T-cell (primary cell): ENCODE measurements around the gene RILP. TPM values are rescaled to one million over a fixed set of nuclear protein-coding genes. Genes with fewer than 3 reads are reported as not detected.
"Not testable (repeated sequence)": the region's sequence is repeated elsewhere in the genome, so short reads cannot be mapped to it uniquely, and the experiment has no call there.

Experiments
- ATAC-seq, 4 experiments: fragments of 200-7000 bp in 3 of 4; fragments of 150-1000 bp in 1 of 4; cut with Tn5 transposase; replicated peaks in 1 of 4; 1 replicate in 3 of 4; 2 replicates in 1 of 4; pipeline ENCODE4 v1.10.0; 2021; ENCODE audit warnings: moderate library complexity in 3 of 4, mild to moderate bottlenecking in 2 of 4, moderate number of reproducible peaks in 1 of 4
- CTCF ChIA-PET, 2 donors: fragments of 300-600 bp; sonication (Branson Sonifier 250); formaldehyde crosslinking; loops; one replicate each; lab custom pipeline; 2022; ENCODE audit warnings: antibody characterized with exemption in 2 of 2; lab: Charles Lee
- POLR2A ChIA-PET, 2 donors: fragments of 300-600 bp; sonication (Branson Sonifier 250); formaldehyde crosslinking; loops; one replicate each; lab custom pipeline; 2022; ENCODE audit warnings: antibody characterized with exemption in 2 of 2; lab: Charles Lee
- DNase-seq, 35 experiments: peaks; one replicate each; pipeline versions ENCODE4 v3.0.0 to v3.0.0-alpha.2; 2013 to 2023
- H3K27ac ChIP-seq: one replicate; pipeline ENCODE4 v1.5.1; 2013; ENCODE audit warnings: low read length
- H3K27me3 ChIP-seq, 2 experiments: replicated peaks in 1 of 2; 1 replicate in 1 of 2; 2 replicates in 1 of 2; pipeline versions ENCODE4 v1.6.1 to v1.7.0; 2013; ENCODE audit warnings: low read length in 1 of 2, mixed read lengths in 1 of 2; ENCODE audit not compliant: control insufficient read depth in 2 of 2, insufficient read depth in 2 of 2; ENCODE audit errors: extremely low read depth in 1 of 2
- H3K36me3 ChIP-seq, 2 donors: 1 replicate in 1 of 2; 2 replicates in 1 of 2; pipeline versions ENCODE4 v1.6.1 to v1.7.0; 2013; ENCODE audit warnings: low read length in 1 of 2; ENCODE audit not compliant: control insufficient read depth in 2 of 2, insufficient read depth in 1 of 2; ENCODE audit errors: extremely low read depth in 1 of 2
- H3K4me1 ChIP-seq, 2 experiments: 1 replicate in 1 of 2; 2 replicates in 1 of 2; pipeline versions ENCODE4 v1.6.1 to v1.7.0; 2013; ENCODE audit warnings: low read length in 2 of 2, mixed read lengths in 1 of 2; ENCODE audit not compliant: insufficient read depth in 2 of 2, control insufficient read depth in 1 of 2; ENCODE audit errors: extremely low read depth in 1 of 2
- H3K4me3 ChIP-seq, 2 donors: 1 replicate in 1 of 2; 2 replicates in 1 of 2; pipeline versions ENCODE4 v1.5.1 to v1.7.0; 2013; ENCODE audit warnings: mild to moderate bottlenecking in 2 of 2, low read length in 1 of 2, moderate library complexity in 1 of 2; ENCODE audit not compliant: control insufficient read depth in 1 of 2; ENCODE audit errors: extremely low read depth in 1 of 2
- H3K9me3 ChIP-seq: 2 replicates; pipeline ENCODE4 v1.7.0; 2013
- H3K27ac Mint-ChIP-seq, 2 donors: one replicate each; pipeline ENCODE4 v1.8.0; 2020 to 2021; ENCODE audit warnings: mild to moderate bottlenecking in 2 of 2, mixed read lengths in 2 of 2
- H3K27me3 Mint-ChIP-seq, 2 donors: one replicate each; pipeline ENCODE4 v1.8.0; 2021 to 2022; ENCODE audit warnings: mixed read lengths in 2 of 2
- H3K36me3 Mint-ChIP-seq: one replicate; pipeline ENCODE4 v1.8.0; 2021; ENCODE audit warnings: mixed read lengths
- H3K4me1 Mint-ChIP-seq, 3 donors: one replicate each; pipeline ENCODE4 v1.8.0; 2020 to 2022; ENCODE audit warnings: mixed read lengths in 3 of 3, mild to moderate bottlenecking in 1 of 3
- H3K4me3 Mint-ChIP-seq, 3 donors: one replicate each; pipeline ENCODE4 v1.8.0; 2020 to 2022; ENCODE audit warnings: mild to moderate bottlenecking in 3 of 3, mixed read lengths in 3 of 3, moderate library complexity in 3 of 3
- H3K9me3 Mint-ChIP-seq, 3 donors: one replicate each; pipeline ENCODE4 v1.8.0; 2020 to 2022; ENCODE audit warnings: mixed read lengths in 3 of 3
- WGBS: methylation state at CpG from one replicate; pipeline ENCODE4 v1.1.5; 2013; ENCODE audit warnings: missing lambda C conversion rate; ENCODE audit not compliant: insufficient coverage; 5-methylcytosine and 5-hydroxymethylcytosine counted together
- total RNA-seq, 35 experiments: library from RNA in 6 of 35; stranded (reverse) in 6 of 35; fragments of 120-200 nt in 1 of 35; gene quantifications; one replicate each; pipeline versions ENCODE4 v1.2.1 to v1.2.4 and lab custom pipeline; 2013 to 2026

The RILP gene
- total RNA-seq, 5 donors from 2014 or later (not counting 1 experiment from before 2014, with no cell fraction given): 1.2 to 2.9 (median 2.0) TPM

- H3K4me3 Mint-ChIP-seq, H3K9me3 ChIP-seq, DNase-seq, H3K4me1 ChIP-seq, POLR2A ChIA-PET, H3K27me3 Mint-ChIP-seq, H3K27ac ChIP-seq, H3K27me3 ChIP-seq, H3K27ac Mint-ChIP-seq, H3K9me3 Mint-ChIP-seq, ATAC-seq, H3K4me3 ChIP-seq: not testable (repeated sequence)
- whole genome bisulfite sequencing: no CpG with 5 or more reads among the region's 5 CpGs
- CTCF ChIA-PET: interaction anchor here (0.7 kb wide), 2 partner anchors 15 to 36 kb away, joined by 7 to 14 read pairs; no protein-coding TSS in a partner anchor
- Mint-ChIP-seq H3K4me1 (peaks cover 6 to 22% (median 13%) of the 10 kb centered on the region in 3 donors), H3K36me3 (peaks cover 46% of the 10 kb centered on the region)
- peaks cover 9 to 76% of the 10 kb centered on the region in 2 donors for H3K36me3 ChIP-seq
Measured at GRCh38 chr17:1663934-1664333, 14.3 kb upstream of the RILP start.

GRCh38 chr17:1661045-1661444 lies 11.4 kb upstream of the RILP start:
- no peaks in the 10 kb centered on the region for H3K27me3 Mint-ChIP-seq
- no peak overlapping the region for H3K4me3 Mint-ChIP-seq
- ChIA-PET POLR2A (no interaction called here), CTCF (no interaction called here)
- H3K4me1 Mint-ChIP-seq: peaks cover 2 to 10% (median 6%) of the 10 kb centered on the region in 3 donors
- ATAC-seq (no peak), DNase-seq (no peak)
- Histone ChIP-seq H3K27ac (no peak overlapping the region), H3K36me3 (peaks cover 15 to 78% of the 10 kb centered on the region in 2 donors), H3K4me1 (no peaks in the 10 kb centered on the region), H3K4me3 (no peak overlapping the region), H3K9me3 (no peaks in the 10 kb centered on the region), H3K27me3 (no peaks in the 10 kb centered on the region)
- WGBS: 98% methylated on average over 12 of the region's 12 CpGs
- H3K27ac Mint-ChIP-seq: no peak overlapping the region
- H3K36me3 Mint-ChIP-seq: peaks cover 55% of the 10 kb centered on the region
- H3K9me3 Mint-ChIP-seq: no peaks in the 10 kb centered on the region

GRCh38 chr17:1658100-1658499 lies 8.4 kb upstream of the RILP start:
- H3K4me3 Mint-ChIP-seq: no peak overlapping the region
- no peak for DNase-seq
- CTCF ChIA-PET: no interaction called here

GRCh38 chr17:1653735-1654134 lies 4.1 kb upstream of the RILP start:
- no peaks in the 10 kb centered on the region for H3K27me3 Mint-ChIP-seq
- peaks cover 0 to 8% (median 3%) of the 10 kb centered on the region in 3 donors for H3K4me1 Mint-ChIP-seq
- no peak overlapping the region for H3K4me3 ChIP-seq
- ChIA-PET CTCF (no interaction called here), POLR2A (interaction anchor here in 1 of 2 donors (0.6 kb wide), 1 partner anchor 13 kb away, joined by 6 read pairs; no protein-coding TSS in a partner anchor)
- ATAC-seq: no peak
- peaks cover 48% of the 10 kb centered on the region for H3K36me3 Mint-ChIP-seq
- no peak overlapping the region for H3K27ac ChIP-seq
- peaks cover 31 to 80% of the 10 kb centered on the region in 2 donors for H3K36me3 ChIP-seq
- DNase-seq: no peak
- no peak overlapping the region for H3K4me3 Mint-ChIP-seq
- whole genome bisulfite sequencing: 98% methylated on average over 12 of the region's 14 CpGs
- peaks cover 0 to 9% of the 10 kb centered on the region in 2 experiments for H3K4me1 ChIP-seq
- no peaks in the 10 kb centered on the region for H3K9me3 Mint-ChIP-seq
- no peaks in the 10 kb centered on the region for H3K9me3 ChIP-seq
- peak overlapping the region in 1 of 2 donors; percentile 36 for H3K27ac Mint-ChIP-seq
- no peaks in the 10 kb centered on the region for H3K27me3 ChIP-seq

More at GRCh38 chr17:1658100-1658499, 8.4 kb upstream of the RILP start:
- Histone ChIP-seq H3K27ac (no peak overlapping the region), H3K9me3 (no peaks in the 10 kb centered on the region), H3K36me3 (peaks cover 32 to 87% of the 10 kb centered on the region in 2 donors), H3K4me1 (no peaks in the 10 kb centered on the region), H3K4me3 (no peak overlapping the region), H3K27me3 (no peaks in the 10 kb centered on the region)
- no peaks in the 10 kb centered on the region for H3K9me3 Mint-ChIP-seq
- WGBS: 84% methylated on average over 8 of the region's 9 CpGs
- ATAC-seq: no peak
- POLR2A ChIA-PET: interaction anchor here in 1 of 2 donors (0.6 to 0.7 kb wide), 2 partner anchors 59 to 187 kb away, joined by 3 to 8 read pairs; no protein-coding TSS in a partner anchor
- no peak overlapping the region for H3K27ac Mint-ChIP-seq
- peaks cover 71% of the 10 kb centered on the region for H3K36me3 Mint-ChIP-seq
- no peaks in the 10 kb centered on the region for H3K27me3 Mint-ChIP-seq
- H3K4me1 Mint-ChIP-seq: peaks cover 0 to 4% (median 4%) of the 10 kb centered on the region in 3 donors

GRCh38 chr17:1652794-1653193 lies 3.1 kb upstream of the RILP start:
- H3K36me3 Mint-ChIP-seq: peaks cover 39% of the 10 kb centered on the region
- DNase-seq, H3K27ac Mint-ChIP-seq: not testable (repeated sequence)

GRCh38 chr17:1651559-1651844 lies 1.8 kb upstream of the RILP start:
- no peaks in the 10 kb centered on the region for H3K9me3 Mint-ChIP-seq
- H3K27me3 Mint-ChIP-seq: no peaks in the 10 kb centered on the region
- Histone ChIP-seq H3K36me3 (peaks cover 25 to 62% of the 10 kb centered on the region in 2 donors), H3K9me3 (no peaks in the 10 kb centered on the region), H3K27me3 (peaks cover 0 to 6% of the 10 kb centered on the region in 2 experiments), H3K27ac (no peak overlapping the region), H3K4me3 (no peak overlapping the region), H3K4me1 (peaks cover 5 to 22% of the 10 kb centered on the region in 2 experiments)
- WGBS: 100% methylated on average over 3 of the region's 4 CpGs
- CTCF ChIA-PET: interaction anchor here in 1 of 2 donors (1.0 kb wide), 1 partner anchor 17 kb away, joined by 4 read pairs; no protein-coding TSS in a partner anchor
- no peak for ATAC-seq
- DNase-seq: no peak
- peaks cover 3 to 19% (median 4%) of the 10 kb centered on the region in 3 donors for H3K4me1 Mint-ChIP-seq
- POLR2A ChIA-PET: no interaction called here
- H3K27ac Mint-ChIP-seq: peak overlapping the region in 1 of 2 donors; percentile 39
- peaks cover 30% of the 10 kb centered on the region for H3K36me3 Mint-ChIP-seq
- H3K4me3 Mint-ChIP-seq: no peak overlapping the region

More at GRCh38 chr17:1652794-1653193, 3.1 kb upstream of the RILP start:
- POLR2A ChIA-PET: interaction anchor here (0.6 to 0.7 kb wide), 2 partner anchors 25 to 618 kb away, joined by 3 to 5 read pairs; no protein-coding TSS in a partner anchor
- peaks cover 25 to 70% of the 10 kb centered on the region in 2 donors for H3K36me3 ChIP-seq
- CTCF ChIA-PET, H3K27ac ChIP-seq, H3K27me3 Mint-ChIP-seq, H3K9me3 Mint-ChIP-seq, H3K9me3 ChIP-seq, ATAC-seq, H3K4me3 ChIP-seq, H3K4me3 Mint-ChIP-seq, H3K27me3 ChIP-seq: not testable (repeated sequence)
- H3K4me1 Mint-ChIP-seq: peaks cover 3 to 14% (median 4%) of the 10 kb centered on the region in 3 donors
- WGBS: 95% methylated on average over 4 of the region's 7 CpGs
- peaks cover 5 to 18% of the 10 kb centered on the region in 2 experiments for H3K4me1 ChIP-seq
